GM23338 (cell line): ENCODE results near the gene ZNF526. TPM values are rescaled to one million over a fixed set of nuclear protein-coding genes. Genes with fewer than 3 reads are reported as not detected.

ENCODE experiments used
- ATAC-seq: fragments of 200-7000 bp; cut with Tn5 transposase; 3 replicates; pipeline ENCODE4 v1.9.1; 2020
- DNase-seq: peaks from one replicate; pipeline ENCODE4 v3.0.0-alpha.2; 2015; ENCODE audit warnings: low spot score
- H2AFZ ChIP-seq: fragments of 200-600 bp; sonication (generic); 2 replicates; pipeline ENCODE4 v1.8.0; 2016; ENCODE audit warnings: antibody characterized with exemption, mild to moderate bottlenecking, moderate library complexity
- H3F3A ChIP-seq: fragments of 200-600 bp; sonication (generic); replicated peaks from 2 replicates; pipeline ENCODE4 v1.8.0; 2017; ENCODE audit warnings: antibody characterized with exemption, mixed run types, low read depth
- H3K27ac ChIP-seq: fragments of 200-600 bp; sonication (generic); 2 replicates; pipeline ENCODE4 v1.6.1; 2016; ENCODE audit warnings: low read depth
- H3K27me3 ChIP-seq: fragments of 200-600 bp; sonication (generic); 2 replicates; pipeline ENCODE4 v1.8.0; 2016; ENCODE audit warnings: mild to moderate bottlenecking, mixed run types, moderate library complexity; ENCODE audit not compliant: insufficient read depth
- H3K36me3 ChIP-seq: fragments of 200-600 bp; sonication (generic); 2 replicates; pipeline ENCODE4 v1.8.0; 2016; ENCODE audit warnings: mild to moderate bottlenecking; ENCODE audit not compliant: insufficient read depth
- H3K4me1 ChIP-seq: fragments of 200-600 bp; sonication (generic); 2 replicates; pipeline ENCODE4 v1.8.0; 2016; ENCODE audit warnings: mild to moderate bottlenecking, moderate library complexity; ENCODE audit not compliant: insufficient read depth
- H3K4me2 ChIP-seq: fragments of 200-600 bp; sonication (generic); 2 replicates; pipeline ENCODE4 v1.7.1; 2017; ENCODE audit warnings: mixed run types
- H3K4me3 ChIP-seq: fragments of 200-600 bp; sonication (generic); 2 replicates; pipeline ENCODE4 v1.6.1; 2016; ENCODE audit warnings: mixed run types
- H3K79me2 ChIP-seq: fragments of 200-600 bp; sonication (generic); replicated peaks from 2 replicates; pipeline ENCODE4 v1.8.0; 2017; ENCODE audit warnings: mild to moderate bottlenecking; ENCODE audit not compliant: insufficient read depth
- H3K9me2 ChIP-seq: fragments of 200-600 bp; sonication (generic); 2 replicates; pipeline ENCODE4 v1.8.0; 2017; ENCODE audit not compliant: insufficient read depth
- H4K20me1 ChIP-seq: fragments of 200-600 bp; sonication (generic); replicated peaks from 2 replicates; pipeline ENCODE4 v1.8.0; 2017; ENCODE audit warnings: mild to moderate bottlenecking; ENCODE audit not compliant: insufficient read depth
- H3K27ac Mint-ChIP-seq: 2 replicates; pipeline ENCODE4 v1.8.0; 2020; ENCODE audit warnings: inconsistent platforms, mild to moderate bottlenecking, moderate library complexity, mixed read lengths
- H3K27me3 Mint-ChIP-seq: 3 replicates; pipeline ENCODE4 v1.8.0; 2022; ENCODE audit warnings: low read depth, mild to moderate bottlenecking, moderate library complexity, mixed read lengths, inconsistent platforms; ENCODE audit not compliant: insufficient read depth, poor library complexity
- H3K36me3 Mint-ChIP-seq: 3 replicates; pipeline ENCODE4 v1.8.0; 2021; ENCODE audit warnings: low read depth, mild to moderate bottlenecking, inconsistent platforms, moderate library complexity, mixed read lengths
- H3K4me1 Mint-ChIP-seq: 3 replicates; pipeline ENCODE4 v1.8.0; 2020; ENCODE audit warnings: mild to moderate bottlenecking, inconsistent platforms, mixed read lengths
- H3K4me3 Mint-ChIP-seq: 3 replicates; pipeline ENCODE4 v1.8.0; 2021; ENCODE audit warnings: moderate library complexity, mild to moderate bottlenecking, inconsistent platforms, mixed read lengths
- H3K9me3 Mint-ChIP-seq: 3 replicates; pipeline ENCODE4 v1.8.0; 2020; ENCODE audit warnings: moderate library complexity, mild to moderate bottlenecking, inconsistent platforms, mixed read lengths
- CREB1 ChIP-seq: fragments of 250-450 bp; sonication (Bioruptor Pico); IDR thresholded peaks from 2 replicates; pipeline ENCODE4 v1.5.0; 2020; ENCODE audit warnings: low read depth, mild to moderate bottlenecking, moderate library complexity
- CTCF ChIP-seq, 2 experiments: fragments of 200-600 bp in 1 of 2; sonication (generic) in 1 of 2; conservative IDR thresholded peaks; 2 replicates each; pipeline versions ENCODE4 v1.5.1 to v1.6.1; 2016 to 2017; ENCODE audit warnings: antibody characterized with exemption in 2 of 2, low read depth in 2 of 2, mild to moderate bottlenecking in 2 of 2, moderate library complexity in 1 of 2
- ETS1 ChIP-seq: IDR thresholded peaks from 2 replicates; pipeline ENCODE4 v1.6.1; 2016; ENCODE audit warnings: antibody characterized with exemption
- EZH2phosphoT487 ChIP-seq: fragments of 200-600 bp; sonication (generic); IDR thresholded peaks from one replicate; pipeline ENCODE4 v1.8.1; 2018; ENCODE audit warnings: antibody characterized with exemption; ENCODE audit not compliant: unreplicated experiment
- JUNB ChIP-seq: IDR thresholded peaks from one replicate; pipeline ENCODE4 v1.6.1; 2016; ENCODE audit warnings: antibody characterized with exemption; ENCODE audit not compliant: unreplicated experiment
- STAT1 ChIP-seq: IDR thresholded peaks from one replicate; pipeline ENCODE4 v1.6.1; 2016; ENCODE audit warnings: antibody characterized with exemption; ENCODE audit not compliant: unreplicated experiment
- ZNF331 ChIP-seq: fragments of 250-450 bp; sonication (Bioruptor Pico); IDR thresholded peaks from 2 replicates; pipeline ENCODE4 v1.5.0; 2020; ENCODE audit warnings: low read depth, mild to moderate bottlenecking, moderate library complexity
- polyA plus RNA-seq: library from polyadenylated mRNA; unstranded; fragments of >200 nt; fragmentation: Nextera tagmentation; extraction: Ambion mirVana; gene quantifications from 2 replicates; pipeline ENCODE4 v1.2.1, GENCODE V29; 2016
- total RNA-seq: library from RNA; depleted of rRNA; stranded (reverse); fragments of >200 nt; shearing (Covaris generic); gene quantifications from 2 replicates; pipeline ENCODE4 v1.2.3, GENCODE V29; 2014

Gene ZNF526
- total and polyA plus RNA-seq, 2 experiments from 2014 or later, result 4.7 to 13.3 TPM

- peaks cover 28% of the 10 kb centered on the region for H3K27me3 ChIP-seq
- H3K9me3 Mint-ChIP-seq, result no peaks in the 10 kb centered on the region
- H3K4me1 Mint-ChIP-seq, result peaks cover 19% of the 10 kb centered on the region
- no peak overlapping the region for H3K27ac ChIP-seq
- H3K27ac Mint-ChIP-seq, result no peak overlapping the region
- no peaks in the 10 kb centered on the region for H3K36me3 ChIP-seq
- peak; percentile 95 for ATAC-seq
- DNase-seq, result peak; percentile 97
- H3K36me3 Mint-ChIP-seq, result no peaks in the 10 kb centered on the region; the same call in 2 of the 3 replicates
- H3K4me1 ChIP-seq, result no peaks in the 10 kb centered on the region; the same call in 1 of the 2 replicates
- H2AFZ ChIP-seq, result no peak overlapping the region
- H3K4me2 ChIP-seq, result no peak overlapping the region
- H3K4me3 ChIP-seq, result no peak overlapping the region
- peaks cover 2% of the 10 kb centered on the region for H3K27me3 Mint-ChIP-seq
- no peaks in the 10 kb centered on the region for H3K79me2 ChIP-seq
- TF ChIP-seq ETS1 (0 out of 2 replicates have a peak, but pooled peaks have one; percentile 15), CTCF (conservative IDR thresholded peaks at IDR 0.05; ENCODE audit: low read depth in 2 of 2) (peak; percentile 94 to 99), CREB1 (CRISPR knock-in tag) (no peak)
- 0 out of 2 replicates have a peak, but pooled peaks cover 2% of the 10 kb centered on the region for H3F3A ChIP-seq
- no peaks in the 10 kb centered on the region for H3K9me2 ChIP-seq
- H3K4me3 Mint-ChIP-seq, result no peak overlapping the region; the same call in 2 of the 3 replicates
- H4K20me1 ChIP-seq, result no peaks in the 10 kb centered on the region
Observed at GRCh38 chr19:42184401-42184861, 35.7 kb upstream of the ZNF526 start.

- 0 out of 2 replicates have a peak, but pooled peaks cover 2% of the 10 kb centered on the region for H3F3A ChIP-seq
- H3K27ac ChIP-seq, result no peak overlapping the region
- H3K9me2 ChIP-seq, result no peaks in the 10 kb centered on the region
- Mint-ChIP-seq H3K9me3 (no peaks in the 10 kb centered on the region), H3K4me1 (peaks cover 19% of the 10 kb centered on the region), H3K4me3 (no peak overlapping the region; the same call in 2 of the 3 replicates), H3K36me3 (no peaks in the 10 kb centered on the region; the same call in 2 of the 3 replicates), H3K27me3 (peaks cover under 1% of the 10 kb centered on the region), H3K27ac (no peak overlapping the region)
- no peaks in the 10 kb centered on the region for H3K36me3 ChIP-seq
- H3K4me2 ChIP-seq, result no peak overlapping the region
- H4K20me1 ChIP-seq, result no peaks in the 10 kb centered on the region; the same call in 1 of the 2 replicates
- H3K4me3 ChIP-seq, result no peak overlapping the region
- no peaks in the 10 kb centered on the region for H3K79me2 ChIP-seq
- peaks cover 20% of the 10 kb centered on the region for H3K27me3 ChIP-seq
- no peak for TF ChIP-seq STAT1
- DNase-seq, result no peak
- no peak overlapping the region for H2AFZ ChIP-seq
- no peaks in the 10 kb centered on the region for H3K4me1 ChIP-seq
- no peak for ATAC-seq
Observed at GRCh38 chr19:42185277-42185676, 34.8 kb upstream of the ZNF526 start.

- Histone ChIP-seq H3K36me3 (no peaks in the 10 kb centered on the region), H3K4me3 (no peak overlapping the region), H3K4me1 (no peaks in the 10 kb centered on the region), H3K79me2 (no peaks in the 10 kb centered on the region), H3K9me2 (no peaks in the 10 kb centered on the region), H2AFZ (no peak overlapping the region), H3K27me3 (no peaks in the 10 kb centered on the region), H4K20me1 (no peaks in the 10 kb centered on the region; the same call in 1 of the 2 replicates), H3K27ac (no peak overlapping the region), H3K4me2 (no peak overlapping the region), H3F3A (no peaks in the 10 kb centered on the region)
- Mint-ChIP-seq H3K9me3 (peaks cover 10% of the 10 kb centered on the region), H3K4me1 (peaks cover 15% of the 10 kb centered on the region), H3K36me3 (peaks cover 5% of the 10 kb centered on the region), H3K27ac (no peak overlapping the region), H3K27me3 (peaks cover under 1% of the 10 kb centered on the region), H3K4me3 (no peak overlapping the region)
- ATAC-seq (no peak), DNase-seq (no peak)
- TF ChIP-seq JUNB (no peak), EZH2phosphoT487 (no peak), ZNF331 (CRISPR knock-in tag) (no peak), CTCF (conservative IDR thresholded peaks at IDR 0.05; ENCODE audit: low read depth in 2 of 2) (no peak)
Observed at GRCh38 chr19:42188665-42189064, 31.4 kb upstream of the ZNF526 start.
